Brain microvascular endothelial cell (primary cell): Measurements from ENCODE around the gene ATP2B3.

ENCODE experiments used
- DNase-seq: peaks from one replicate; pipeline ENCODE4 v3.0.0-alpha.2; 2020
- H3K27ac ChIP-seq: fragments of 250-450 bp; sonication (Bioruptor Pico); 2 replicates; pipeline ENCODE4 v1.5.1; 2020; ENCODE audit warnings: mild to moderate bottlenecking, moderate library complexity
- H3K27me3 ChIP-seq: fragments of 250-450 bp; sonication (Bioruptor Pico); replicated peaks from 2 replicates; pipeline ENCODE4 v1.5.1; 2020; ENCODE audit warnings: mild to moderate bottlenecking
- H3K36me3 ChIP-seq: fragments of 250-450 bp; sonication (Bioruptor Pico); replicated peaks from 2 replicates; pipeline ENCODE4 v1.5.1; 2020; ENCODE audit warnings: mild to moderate bottlenecking
- H3K4me3 ChIP-seq: 2 replicates; pipeline ENCODE4 v1.5.1; 2011; ENCODE audit warnings: low read depth, mild to moderate bottlenecking, control low read depth, low read length, moderate library complexity
- CTCF ChIP-seq: IDR thresholded peaks from 2 replicates; pipeline ENCODE4 v1.5.1; 2011; ENCODE audit warnings: low read depth, mild to moderate bottlenecking, moderate library complexity, low read length, control low read depth, inconsistent platforms; ENCODE audit errors: missing control alignments
- in situ Hi-C: cut with HindIII; loops from 2 replicates; pipeline ENCODE4 v1.10.0; 2017; ENCODE audit warnings: low sequenced_read_pairs, low pct_ligation_motif_present

Gene ATP2B3

DNA sequence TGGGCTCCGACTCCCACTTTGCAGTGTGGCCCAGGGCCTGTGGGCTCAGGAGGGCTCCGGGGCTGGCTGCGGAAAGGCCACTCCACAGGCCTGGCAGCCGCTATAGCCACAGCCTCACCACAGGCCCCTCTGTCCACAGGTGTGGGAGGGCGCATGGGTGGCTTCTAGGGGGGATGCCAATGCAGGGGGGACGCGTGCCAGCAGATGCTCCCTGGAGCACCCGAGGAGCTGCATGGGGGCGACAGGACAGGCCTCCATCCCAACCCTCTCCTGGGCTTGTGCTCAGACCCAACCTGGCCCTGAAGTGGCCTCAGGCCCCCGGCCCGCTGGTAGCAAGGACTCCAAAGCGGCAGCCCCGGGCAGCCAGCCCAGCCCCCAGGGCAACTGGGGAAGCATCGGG, 14.6 kb upstream of the ATP2B3 start:
- DNase-seq = no peak
- Histone ChIP-seq H3K36me3 (peaks cover 7% of the 10 kb centered on the region), H3K27ac (no peak overlapping the region), H3K27me3 (no peaks in the 10 kb centered on the region), H3K4me3 (no peak overlapping the region)
- no peak for TF ChIP-seq CTCF
- in situ Hi-C loops = no loop called here

- Histone ChIP-seq H3K27me3 (no peaks in the 10 kb centered on the region), H3K36me3 (peaks cover 7% of the 10 kb centered on the region), H3K4me3 (no peak overlapping the region), H3K27ac (no peak overlapping the region)
- DNase-seq = no peak
- TF ChIP-seq CTCF = no peak
- in situ Hi-C loops = no loop called here
Observed at GRCh38 chrX:153504445-153505016, 12.9 kb upstream of the ATP2B3 start.

DNA sequence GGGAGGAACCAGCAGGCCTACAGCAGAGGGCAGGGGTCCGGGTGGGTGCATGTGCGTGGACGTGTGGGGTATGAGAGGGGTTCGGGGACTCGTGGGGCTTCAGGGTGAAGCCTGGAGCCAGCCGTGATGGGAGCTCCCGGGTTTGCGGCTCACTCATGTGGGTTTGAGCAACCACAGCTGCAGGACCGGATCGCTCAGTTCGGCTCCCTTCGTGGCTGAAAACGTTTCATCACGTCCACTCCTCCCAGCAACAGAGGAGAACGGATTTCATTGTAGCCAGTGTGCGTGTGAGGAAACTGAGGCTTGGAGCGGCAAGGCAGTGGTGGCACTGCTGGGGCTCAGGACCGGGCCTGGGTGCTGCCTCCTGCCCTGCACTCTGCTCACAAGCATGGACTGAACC, 12.1 kb upstream of the ATP2B3 start:
- Histone ChIP-seq H3K27ac (no peak overlapping the region), H3K36me3 (peaks cover 7% of the 10 kb centered on the region), H3K4me3 (no peak overlapping the region), H3K27me3 (no peaks in the 10 kb centered on the region)
- in situ Hi-C loops = no loop called here
- TF ChIP-seq CTCF = no peak
- DNase-seq = no peak

- H3K4me3 ChIP-seq = no peak overlapping the region
- DNase-seq = peak; percentile 54
- TF ChIP-seq CTCF = peak; percentile 83
- H3K36me3 ChIP-seq = peaks cover 7% of the 10 kb centered on the region
- H3K27ac ChIP-seq = no peak overlapping the region
- in situ Hi-C loops = no loop called here
- H3K27me3 ChIP-seq = no peaks in the 10 kb centered on the region
Observed at GRCh38 chrX:153507484-153508178, 9.8 kb upstream of the ATP2B3 start.

- Histone ChIP-seq H3K27ac (no peak overlapping the region), H3K4me3 (no peak overlapping the region), H3K27me3 (no peaks in the 10 kb centered on the region), H3K36me3 (peaks cover 7% of the 10 kb centered on the region)
- in situ Hi-C loops = no loop called here
- no peak for TF ChIP-seq CTCF
- no peak for DNase-seq
Observed at GRCh38 chrX:153509592-153509991, 7.8 kb upstream of the ATP2B3 start.

- TF ChIP-seq CTCF = no peak
- DNase-seq = no peak
- H3K27me3 ChIP-seq = no peaks in the 10 kb centered on the region
Observed at GRCh38 chrX:153510383-153510782, 7.1 kb upstream of the ATP2B3 start.

More at GRCh38 chrX:153510383-153510782, 7.1 kb upstream of the ATP2B3 start:
- in situ Hi-C loops = no loop called here
- H3K27ac ChIP-seq = no peak overlapping the region
- H3K4me3 ChIP-seq = no peak overlapping the region
- H3K36me3 ChIP-seq = peaks cover 4% of the 10 kb centered on the region
